ENCODE measurements around the gene PCLO.
"Not testable (repeated sequence)": the region's sequence is repeated elsewhere in the genome, so short reads cannot be mapped to it uniquely, and the experiment has no call there.

GRCh38 chr7:83079879-83080278, 82.8 kb downstream of the PCLO start:
- TF ChIP-seq CTCF, POLR2A (IDR thresholded peaks at IDR 0.05): not testable (repeated sequence)
